Suppressor macrophage treated with lipopolysaccharide for 4 hours (primary cell): Measurements from ENCODE around the gene MRPL2.

Experiments
- DNase-seq: peaks from one replicate; pipeline ENCODE4 v3.0.0-alpha.2; 2020

Gene MRPL2

DNA sequence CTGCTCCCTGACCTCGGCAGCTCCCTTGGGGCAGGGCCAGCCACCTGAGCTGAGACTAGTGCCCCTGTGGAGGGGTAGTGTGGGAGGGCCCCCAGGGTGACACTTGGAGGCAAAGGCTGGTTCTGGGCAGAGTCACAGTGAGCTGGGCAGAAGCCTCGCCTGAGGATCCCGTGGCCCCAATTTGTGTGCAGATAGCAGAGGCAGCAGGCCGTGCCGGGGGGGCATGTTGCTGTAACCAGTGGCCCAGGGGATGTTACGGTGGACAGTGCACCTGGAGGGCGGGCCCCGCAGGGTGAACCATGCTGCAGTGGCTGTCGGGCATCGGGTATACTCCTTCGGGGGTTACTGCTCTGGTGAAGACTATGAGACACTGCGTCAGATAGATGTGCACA is 42.3 kb downstream of the MRPL2 start:
- DNase-seq: no peak

DNA sequence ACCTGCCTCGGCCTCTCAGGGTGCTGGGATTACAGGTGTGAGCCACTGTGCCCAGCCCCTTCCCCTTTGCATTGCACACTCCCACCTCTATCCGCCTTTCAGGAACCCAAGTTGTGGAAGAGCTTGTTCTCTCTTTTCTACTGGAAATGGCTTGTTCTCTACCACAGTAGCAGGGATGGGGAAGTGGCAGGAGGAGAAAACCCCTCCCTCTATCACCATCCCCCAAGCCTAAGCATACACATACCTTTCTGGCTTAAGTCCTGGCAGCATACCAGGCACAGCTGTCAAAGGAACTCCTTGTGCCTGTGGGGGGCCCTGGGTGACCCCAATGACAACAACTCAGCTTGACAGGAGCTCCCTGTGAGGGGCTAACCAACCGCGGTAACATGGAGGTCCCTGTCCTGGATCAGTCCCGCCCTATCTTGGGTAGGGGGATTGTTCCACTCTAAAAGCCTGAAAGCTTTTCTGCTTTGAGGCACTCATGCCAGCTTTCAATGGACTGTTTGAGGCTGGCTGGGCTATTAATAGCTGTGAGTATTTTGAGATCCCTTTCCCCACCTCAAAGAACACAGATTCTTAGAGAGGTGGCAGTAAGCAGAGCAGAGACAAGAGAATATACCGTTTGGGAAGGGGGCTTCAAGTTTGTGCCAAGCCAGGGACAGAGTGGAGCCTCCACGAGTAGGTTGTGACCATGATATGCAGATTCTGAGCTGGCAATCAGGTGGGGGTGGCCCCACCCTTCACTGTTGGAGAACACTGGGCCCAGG is 42.9 kb downstream of the MRPL2 start:
- DNase-seq: peak; percentile 8

DNA sequence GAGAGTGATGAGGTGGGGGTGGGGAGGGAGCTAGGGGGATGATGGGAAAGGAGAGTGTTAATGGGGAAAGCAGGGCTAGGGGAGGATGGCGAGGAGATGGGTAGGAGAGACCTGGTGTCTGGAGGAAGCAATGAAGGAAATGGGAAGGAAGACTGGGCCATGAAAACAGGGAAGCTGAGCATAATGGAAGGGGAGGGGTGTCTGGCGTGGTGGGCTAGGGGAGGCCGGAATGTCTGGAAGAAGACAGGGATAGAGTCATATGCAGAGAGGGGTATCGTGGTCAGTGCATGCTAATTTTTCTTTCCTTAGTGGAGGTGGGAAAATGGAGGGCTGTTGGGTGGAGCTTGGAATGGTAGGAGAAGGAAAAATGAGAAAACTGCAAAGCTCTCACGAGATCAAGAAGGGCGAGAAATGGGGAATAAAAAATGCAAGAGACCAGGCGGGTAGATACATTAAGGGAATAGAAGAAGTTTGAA is 44.8 kb downstream of the MRPL2 start:
- DNase-seq: peak; percentile 14

DNA sequence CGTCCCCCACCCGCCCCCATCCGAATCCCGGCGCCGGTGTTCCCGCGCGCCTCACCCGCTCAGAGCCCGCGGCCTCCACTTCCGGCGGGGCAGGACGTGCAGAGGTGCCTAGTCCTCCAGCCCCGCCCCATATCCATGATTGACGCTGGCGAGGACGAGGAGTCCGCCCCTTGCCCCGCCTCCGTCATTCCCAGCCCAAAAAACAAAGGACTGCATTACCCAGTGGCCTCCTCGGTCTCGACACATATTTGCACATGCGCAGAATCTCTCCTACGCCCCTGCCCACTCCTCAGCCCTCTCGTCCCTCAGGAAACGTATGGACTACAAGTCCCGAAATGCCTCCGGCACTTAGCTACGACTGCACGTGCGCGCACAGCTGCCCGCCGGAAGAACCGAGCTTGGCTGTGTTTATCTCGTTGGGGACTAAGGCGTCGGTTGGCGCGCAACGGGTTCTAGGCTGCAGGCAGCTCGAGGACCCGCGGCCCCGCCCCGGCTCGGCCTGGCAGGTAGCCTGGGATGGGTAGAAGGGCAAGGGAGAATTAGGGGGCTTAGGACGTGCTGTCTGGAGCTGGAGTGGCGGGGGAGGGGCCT is 45.3 kb downstream of the MRPL2 start, which contains the start of the genes KLHDC3 and MEA1:
KLHDC3 (plus strand) TSS at position 407 of the 591 bp plus-strand sequence. CDS start 2,944 bp downstream, outside the sequence.
MEA1 (minus strand) TSS at position 104 of the 591 bp plus-strand sequence. CDS start 133 bp downstream, outside the sequence.
- DNase-seq: peak; percentile 100

DNA sequence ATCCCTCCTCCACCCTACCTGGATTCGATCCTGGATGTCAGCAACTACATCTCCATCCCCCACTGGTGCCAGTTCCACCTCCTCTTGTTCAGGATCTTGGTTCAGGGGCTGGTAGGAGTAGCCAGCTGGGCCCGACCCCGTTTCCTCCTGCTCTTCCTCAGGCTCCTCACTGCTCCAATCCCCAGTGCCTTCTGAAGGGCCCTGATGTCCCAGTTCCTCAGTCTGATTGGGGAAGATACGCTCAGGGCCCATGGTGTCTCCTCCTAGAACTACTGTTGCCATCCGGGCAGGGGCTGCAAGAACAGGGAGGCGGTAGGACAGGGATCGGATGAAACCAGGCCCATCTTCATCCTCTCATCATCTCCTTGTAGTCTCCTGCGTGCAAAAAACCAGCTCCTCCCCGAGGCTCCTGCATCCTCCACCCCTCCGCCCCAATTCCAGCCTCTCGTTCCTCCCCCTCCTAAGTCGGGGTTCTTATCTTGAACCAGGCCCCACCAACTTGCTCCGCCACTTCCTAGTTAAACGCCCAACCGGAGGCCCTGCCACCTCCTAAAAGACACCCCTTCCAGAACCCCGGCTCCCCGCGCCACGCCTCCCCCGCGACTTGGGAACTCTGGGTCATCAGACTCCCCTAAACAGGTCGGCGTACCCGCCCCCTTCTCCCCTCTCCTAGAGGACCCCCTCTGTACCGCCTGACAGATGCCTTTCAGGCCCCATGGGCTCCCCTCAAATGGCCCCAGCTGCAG is 46.0 kb downstream of the MRPL2 start:
- peak; percentile 7 for DNase-seq

DNA sequence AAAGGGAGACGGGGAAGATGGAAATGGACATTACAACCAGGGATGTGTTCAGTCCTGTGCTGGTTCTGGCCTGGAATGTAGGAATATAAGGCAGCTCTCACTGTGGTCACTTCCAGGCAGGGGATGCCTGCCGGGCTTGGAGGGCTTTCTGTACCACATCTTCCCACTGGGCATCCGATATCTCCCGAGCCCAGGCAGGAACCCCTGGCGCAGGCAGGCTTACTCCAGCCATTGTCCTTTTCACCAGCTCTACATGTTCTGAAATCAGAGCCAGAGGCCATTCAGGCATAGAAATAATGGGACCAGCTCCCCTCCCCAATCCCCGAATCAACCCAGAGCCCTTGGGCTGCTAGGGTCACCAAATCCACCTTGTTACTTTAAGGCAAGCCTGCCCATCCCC is 46.9 kb downstream of the MRPL2 start:
- DNase-seq: no peak

DNA sequence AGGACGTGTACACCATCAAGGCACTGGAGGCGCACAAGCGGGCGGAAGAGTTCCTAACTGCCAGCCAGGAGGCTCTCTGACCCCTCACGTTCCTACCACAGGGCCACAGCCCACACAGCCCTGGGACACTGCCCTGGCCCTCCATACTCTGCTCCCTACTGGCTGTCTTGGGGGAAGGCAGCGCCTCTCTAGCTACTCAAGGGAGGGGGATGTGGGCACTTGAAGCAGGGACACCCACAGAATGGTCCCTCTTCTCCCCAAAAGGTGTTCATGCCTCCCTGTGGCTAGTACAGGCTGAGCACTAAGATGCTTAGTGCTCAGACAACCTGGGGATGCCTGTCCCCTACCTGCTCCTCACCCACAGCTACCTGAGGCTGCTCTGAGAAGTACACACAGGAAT is 48.0 kb downstream of the MRPL2 start:
- DNase-seq: no peak

- DNase-seq: peak; percentile 27
Measured at GRCh38 chr6:43009124-43009523, 50.1 kb downstream of the MRPL2 start.

DNA sequence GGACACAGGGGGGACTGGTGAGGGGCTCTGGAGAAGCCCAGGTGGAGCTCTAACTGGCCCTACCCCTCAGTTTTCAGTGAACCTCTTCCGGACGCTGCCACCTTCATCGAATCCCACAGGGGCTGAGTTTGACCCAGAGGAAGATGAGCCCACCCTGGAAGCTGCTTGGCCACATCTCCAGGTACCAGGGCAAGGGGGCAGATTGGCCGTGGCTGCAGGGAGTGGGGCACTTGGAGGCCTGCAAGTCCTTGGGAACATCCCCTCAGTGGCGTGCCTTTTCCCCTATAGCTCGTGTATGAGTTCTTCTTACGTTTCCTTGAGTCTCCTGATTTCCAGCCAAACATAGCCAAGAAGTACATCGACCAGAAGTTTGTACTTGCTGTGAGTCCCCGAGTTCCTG is 52.1 kb downstream of the MRPL2 start:
- DNase-seq: no peak

GRCh38 chr6:43006251-43006650 is 53.0 kb downstream of the MRPL2 start:
- no peak for DNase-seq

DNA sequence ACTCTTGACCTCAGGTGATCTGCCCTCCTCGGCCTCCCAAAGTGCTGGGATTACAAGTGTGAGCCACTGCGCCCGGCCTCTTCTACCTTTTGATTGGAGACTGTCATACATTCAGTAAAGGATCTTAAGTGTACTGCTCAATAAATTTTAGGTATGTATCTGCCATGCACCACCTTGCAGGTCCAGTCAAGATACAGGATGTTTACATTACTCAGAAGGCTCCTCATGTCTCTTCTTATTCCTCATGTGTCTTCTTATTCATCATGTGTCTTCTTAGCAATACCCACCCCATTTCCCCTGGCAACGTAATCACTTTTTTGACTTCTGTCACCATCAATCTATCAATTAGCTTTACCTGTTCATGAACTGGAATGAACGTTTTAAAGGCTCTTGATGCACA is 53.4 kb downstream of the MRPL2 start:
- no peak for DNase-seq
